Heart left ventricle (tissue), 13 donors: ENCODE results near the gene RGS9.

Experiments used
- CTCF ChIP-seq, 12 donors: fragments of 200-600 bp; sonication (generic) in 4 of 12; IDR thresholded peaks; one replicate each; pipeline versions ENCODE4 v1.5.0 to v1.8.0; 2018 to 2022; ENCODE audit warnings: antibody characterized with exemption in 12 of 12, mild to moderate bottlenecking in 5 of 12
- POLR2A ChIP-seq, 2 donors: fragments of 450-650 bp; IDR thresholded peaks; one replicate each; pipeline ENCODE4 v1.6.1; 2017; ENCODE audit warnings: antibody characterized with exemption in 2 of 2, mild to moderate bottlenecking in 2 of 2, moderate library complexity in 2 of 2
- donor health status: ischemic (EF 13 %, LVEDD 7.1; RV severe dilation, severe dysfunction).
- donor health status: DM: no; HTN: yes; CAD: no.
- donor health status: DM: no; HTN: no; CAD: no.
- donor health status: ischemic (EF 25% LVEDD 6.9; RV normal size, moderate dysfunction).
- donor health status: ischemic (EF 25% LVEDD 5.7; RV mildly dilated, moderate dysfunction).
- donor health status: ischemic (EF 35%, LVEDD 5.7; RV mildly dilated, moderate dysfunction).
- donor health status: nonischemic (EF 11% LVEDD 7.7; RV severe dilation, severe dysfunction).
- donor health status: DM: yes; HTN: yes; CAD: no.
- donor health status: PGD.
- donor health status: ischemic (EF 29% LVEDD 5.4; RV normal size, mild dysfunction).
- donor health status: nonischemic (EF 23%, LVEDD 6.1; RV moderate dilation, normal function).

DNA sequence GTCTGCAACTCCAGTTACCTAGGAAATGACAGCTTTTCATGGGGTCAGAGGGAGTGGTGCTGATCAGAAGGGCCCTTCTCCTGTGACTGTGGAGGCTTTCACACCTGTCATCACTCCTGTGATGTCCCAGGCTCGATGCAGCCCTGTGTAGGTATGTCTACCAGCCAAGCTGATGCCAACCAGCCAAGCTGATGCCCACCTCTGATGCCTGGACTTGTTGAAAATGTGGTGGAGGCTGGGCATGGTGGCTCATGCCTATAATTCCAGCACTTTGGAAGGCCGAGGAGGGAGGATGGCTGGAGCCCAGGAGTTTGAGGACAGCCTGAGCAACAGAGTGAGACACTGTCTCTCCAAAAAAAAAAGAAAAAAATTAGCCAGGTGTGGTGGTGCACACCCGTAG, 33.7 kb upstream of the RGS9 start:
- TF ChIP-seq POLR2A (IDR thresholded peaks at IDR 0.05) (no peak), CTCF (IDR thresholded peaks at IDR 0.05) (no peak)
